ENCODE measurements around the gene SREK1. TPM values are rescaled to one million over a fixed set of nuclear protein-coding genes. Genes with fewer than 3 reads are reported as not detected.
A peak's percentile ranks its signal among the peaks of the same experiment; 100 is the strongest.

SREK1 gene
- total RNA-seq, 6 experiments from 2014 or later: 20.9 to 44.4 (median 34.2) TPM

DNA sequence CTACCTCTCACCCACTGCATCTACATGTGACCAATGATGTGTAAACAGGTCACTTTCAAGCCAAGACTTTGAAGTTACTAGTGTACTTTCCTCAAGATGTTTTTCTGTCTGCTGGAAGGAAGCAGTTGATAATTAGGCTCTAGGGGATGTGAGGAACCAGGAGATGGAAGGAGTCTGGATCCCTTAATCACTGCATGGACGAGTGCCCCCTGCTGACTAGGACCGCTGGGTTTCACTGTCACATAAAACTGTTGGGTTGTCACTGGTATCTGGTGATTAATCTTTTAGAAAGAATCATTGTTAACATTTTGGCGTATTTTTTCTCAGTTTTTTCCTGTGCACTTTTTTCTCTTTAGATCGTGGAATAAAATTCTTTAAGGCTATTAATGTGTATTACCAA lies 79.5 kb downstream of the SREK1 start:
- ATAC-seq: no peak
- H3K4me1 ChIP-seq: no peaks in the 10 kb centered on the region
- no peak for DNase-seq
- no peaks in the 10 kb centered on the region for H3K36me3 ChIP-seq
- H3K27ac ChIP-seq: no peak overlapping the region
- H3K9me3 ChIP-seq: no peaks in the 10 kb centered on the region
- TF ChIP-seq POLR2A (IDR thresholded peaks at IDR 0.05): no peak
- TF ChIP-seq CTCF (IDR thresholded peaks at IDR 0.05): peak in 2 of 4 donors; percentile 5 to 25
- intact Hi-C loops (cut with DNase I): no loop called here
- 59% methylated on average over 4 of the region's 4 CpGs for WGBS (ENCODE audit: insufficient coverage, low coverage, low lambda C conversion rate, missing lambda C conversion rate)
- no peaks in the 10 kb centered on the region for H3K27me3 ChIP-seq
- no peak overlapping the region for H3K4me3 ChIP-seq

DNA sequence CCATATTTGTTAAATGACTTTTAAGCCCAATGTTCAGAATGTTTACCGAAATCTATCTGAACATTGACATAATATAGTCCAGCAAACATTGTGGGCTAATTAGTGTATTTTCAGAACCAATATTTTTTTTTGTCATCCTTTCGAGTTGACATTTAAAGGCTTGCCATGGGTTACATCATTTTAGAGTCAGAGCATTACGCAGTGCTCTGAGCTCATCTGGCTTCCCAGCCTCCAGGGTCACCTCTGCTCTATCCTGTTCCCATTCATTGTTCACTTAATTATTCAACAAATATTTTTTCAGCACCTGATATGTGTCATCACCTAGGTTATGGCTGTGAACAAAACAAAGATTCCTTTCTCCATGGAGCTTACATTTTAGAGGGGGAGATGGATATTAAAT lies 80.2 kb downstream of the SREK1 start:
- intact Hi-C loops (cut with DNase I): no loop called here
- 81% methylated on average over 3 of the region's 3 CpGs for WGBS (ENCODE audit: insufficient coverage, low coverage, low lambda C conversion rate, missing lambda C conversion rate)
- ATAC-seq (no peak), DNase-seq (no peak)
- TF ChIP-seq CTCF (IDR thresholded peaks at IDR 0.05) (no peak), POLR2A (IDR thresholded peaks at IDR 0.05) (no peak)
- Histone ChIP-seq H3K4me1 (no peaks in the 10 kb centered on the region), H3K27me3 (no peaks in the 10 kb centered on the region), H3K36me3 (no peaks in the 10 kb centered on the region), H3K9me3 (no peaks in the 10 kb centered on the region), H3K4me3 (no peak overlapping the region), H3K27ac (no peak overlapping the region)

DNA sequence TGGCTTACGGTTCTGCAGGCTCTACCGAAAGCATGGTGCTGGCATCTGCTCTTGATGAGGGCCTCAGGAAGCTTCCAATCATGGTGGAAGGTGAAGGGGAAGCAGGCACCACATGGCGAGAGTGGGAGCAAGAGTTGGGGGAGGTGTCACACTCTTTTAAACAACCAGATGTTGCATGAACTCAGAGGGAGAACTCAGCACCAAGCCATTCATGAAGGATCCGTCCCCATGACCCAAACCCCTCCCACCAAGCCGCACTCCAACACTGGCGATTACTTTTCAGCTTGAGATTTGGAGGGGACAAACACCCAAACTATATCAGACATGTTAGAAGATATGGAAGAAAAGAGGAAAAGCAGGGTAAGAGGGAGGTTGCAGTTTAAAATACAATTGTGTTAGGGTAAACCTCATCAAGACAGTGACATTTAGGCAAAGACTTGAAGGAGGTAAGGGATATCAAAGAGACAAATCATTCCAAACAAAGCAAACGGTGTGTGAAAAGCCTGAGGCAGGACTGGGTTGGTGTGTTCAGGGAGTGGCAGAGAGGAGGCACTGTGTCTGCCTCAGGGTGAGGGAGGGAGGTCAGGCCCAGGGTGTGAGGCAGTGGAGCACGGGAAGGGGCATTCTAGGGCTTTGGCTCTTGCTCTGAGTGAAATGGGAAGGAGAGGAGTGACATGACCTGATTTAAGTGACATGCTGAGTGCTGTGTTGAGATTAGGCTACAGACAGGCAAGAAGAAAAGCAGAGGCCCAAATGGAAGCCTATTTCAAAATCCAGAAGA lies 80.9 kb downstream of the SREK1 start:
- intact Hi-C loops (cut with DNase I): no loop called here

GRCh38 chr5:66230551-66230950 lies 86.5 kb downstream of the SREK1 start:
- WGBS (ENCODE audit: insufficient coverage, low coverage, low lambda C conversion rate, missing lambda C conversion rate): 100% methylated on average over 1 of the region's 1 CpG
- no peak for TF ChIP-seq POLR2A (IDR thresholded peaks at IDR 0.05)
- TF ChIP-seq CTCF (IDR thresholded peaks at IDR 0.05): no peak
- DNase-seq (no peak), ATAC-seq (no peak)
- Histone ChIP-seq H3K36me3 (no peaks in the 10 kb centered on the region), H3K4me1 (no peaks in the 10 kb centered on the region), H3K9me3 (no peaks in the 10 kb centered on the region), H3K4me3 (no peak overlapping the region), H3K27me3 (no peaks in the 10 kb centered on the region), H3K27ac (no peak overlapping the region)
- intact Hi-C loops (cut with DNase I): no loop called here

More for the DNA sequence above, 80.9 kb downstream of the SREK1 start:
- no peaks in the 10 kb centered on the region for H3K4me1 ChIP-seq
- no peaks in the 10 kb centered on the region for H3K36me3 ChIP-seq
- WGBS (ENCODE audit: insufficient coverage, low coverage, low lambda C conversion rate, missing lambda C conversion rate): 83% methylated on average over 8 of the region's 8 CpGs
- no peak overlapping the region for H3K4me3 ChIP-seq
- ATAC-seq: no peak
- DNase-seq: no peak
- H3K27ac ChIP-seq: no peak overlapping the region
- no peaks in the 10 kb centered on the region for H3K27me3 ChIP-seq
- no peaks in the 10 kb centered on the region for H3K9me3 ChIP-seq
- TF ChIP-seq CTCF (IDR thresholded peaks at IDR 0.05): no peak
- no peak for TF ChIP-seq POLR2A (IDR thresholded peaks at IDR 0.05)
